ENCODE measurements around the gene GRIFIN.
A peak's percentile ranks its signal among the peaks of the same experiment; 100 is the strongest.

Gene GRIFIN, protein sequence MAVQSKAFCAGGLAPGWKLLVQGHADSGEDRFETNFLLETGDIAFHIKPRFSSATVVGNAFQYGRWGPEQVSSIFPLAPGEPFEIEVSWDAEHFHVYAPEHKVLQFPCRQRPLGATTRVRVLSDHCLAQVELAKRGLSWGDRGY
- total RNA-seq = 0 reads per million in 2 donors

DNA sequence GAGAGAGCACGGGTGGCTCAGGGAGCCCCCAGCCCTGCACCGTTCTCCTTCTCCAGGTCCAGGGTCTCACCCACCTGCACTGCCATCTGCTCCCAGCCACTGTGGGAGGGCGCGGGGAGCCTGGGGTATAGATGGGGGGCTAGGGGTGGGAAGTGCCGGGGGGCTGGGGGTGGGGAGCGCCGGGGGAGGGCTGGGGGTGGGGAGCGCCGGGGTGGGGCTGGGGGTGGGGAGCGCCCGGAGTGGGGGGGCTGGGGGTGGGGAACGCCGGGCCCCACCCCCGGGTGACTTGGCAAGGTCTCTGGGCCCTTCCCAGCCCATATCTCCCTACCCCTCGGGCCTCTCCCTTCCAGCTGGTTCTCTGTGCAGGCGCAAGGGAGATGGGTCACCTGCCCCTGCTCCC, at the start of gene GRIFIN:
Gene GRIFIN, minus strand, starts transcription at position 101 of the 400 bp plus-strand sequence. Its CDS starts 15 bp downstream, at position 86.
- no peak for DNase-seq

DNA sequence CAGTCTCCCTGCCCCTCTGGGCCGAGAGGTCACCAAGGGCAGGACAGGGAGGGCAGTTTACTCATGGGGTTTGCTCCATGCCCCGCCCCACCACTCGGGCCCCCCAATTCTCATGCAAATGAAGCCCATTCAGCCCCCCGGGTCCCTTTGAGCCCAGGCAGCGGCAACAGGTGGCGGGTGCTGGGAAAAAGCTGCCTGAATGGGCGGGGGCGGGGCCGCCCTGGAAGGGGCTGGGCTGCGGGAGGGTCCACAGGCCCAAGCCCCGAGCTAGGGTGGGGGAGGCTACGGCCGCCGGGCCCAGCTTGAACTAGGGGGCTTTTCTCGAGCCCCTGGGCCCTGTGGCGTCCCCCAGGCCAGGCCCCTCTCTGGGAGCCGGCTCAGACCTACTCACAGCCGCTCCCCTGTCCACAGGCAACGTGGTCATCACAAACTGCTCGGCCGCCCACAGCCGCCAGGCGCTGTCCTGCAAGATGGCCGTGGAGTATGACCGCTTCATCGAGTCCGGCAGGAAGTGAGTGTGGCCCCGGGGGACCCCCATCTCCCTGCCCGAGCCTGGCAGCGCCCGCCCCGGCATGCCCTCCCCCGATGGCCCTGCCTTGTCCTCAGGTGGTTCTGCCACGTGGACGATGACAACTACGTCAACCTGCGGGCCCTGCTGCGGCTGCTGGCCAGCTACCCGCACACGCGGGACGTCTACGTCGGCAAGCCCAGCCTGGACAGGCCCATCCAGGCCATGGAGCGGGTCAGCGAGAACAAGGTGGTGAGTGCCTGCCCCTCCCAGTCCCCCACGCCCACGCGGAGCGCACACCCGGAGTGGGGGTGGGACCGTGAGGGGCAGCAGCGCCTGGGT, 48.8 kb upstream of the GRIFIN start:
- no peak for DNase-seq

DNA sequence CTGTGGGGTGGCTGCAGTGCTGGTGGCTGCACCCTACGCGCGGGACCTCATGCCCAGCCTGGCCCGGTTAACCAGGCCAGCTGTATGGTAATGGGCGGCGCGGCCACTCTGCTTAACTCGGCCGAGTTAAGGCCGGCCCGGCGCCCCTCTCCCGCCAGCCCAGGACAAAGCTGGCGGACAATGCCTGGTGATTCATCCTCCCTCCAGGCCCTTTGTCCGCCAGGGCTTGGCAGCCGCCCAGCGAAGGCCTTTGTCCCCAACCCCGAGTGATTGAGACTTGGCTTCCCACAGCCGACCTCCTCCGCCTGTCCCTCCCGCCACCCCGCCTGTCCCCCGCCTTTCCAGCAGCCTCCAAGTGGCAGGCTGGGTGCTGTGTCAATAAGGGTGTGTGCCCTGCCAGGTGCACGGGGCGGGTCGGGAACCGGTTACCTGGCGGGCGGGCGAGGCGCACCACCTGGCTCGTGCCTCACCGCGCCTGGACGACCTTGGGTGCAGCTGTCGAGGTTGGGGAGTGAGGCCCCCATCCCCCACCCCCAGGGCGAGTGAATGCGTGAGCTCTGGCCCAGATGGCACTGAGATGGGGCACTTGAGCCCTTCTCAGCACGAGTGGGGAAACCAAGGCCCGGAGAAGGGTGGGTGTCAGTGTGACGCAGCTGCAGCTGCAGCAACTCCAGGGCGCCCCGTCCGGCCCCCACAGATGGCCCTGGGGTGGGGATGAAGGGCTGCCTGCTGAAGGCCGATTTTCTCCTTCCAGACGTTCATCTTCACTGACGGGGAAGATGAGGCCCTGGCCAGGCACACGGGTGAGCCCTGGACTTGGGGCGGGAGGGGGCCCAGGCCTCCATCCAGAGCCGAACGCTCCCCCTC, 48.0 kb upstream of the GRIFIN start:
- DNase-seq = no peak

DNA sequence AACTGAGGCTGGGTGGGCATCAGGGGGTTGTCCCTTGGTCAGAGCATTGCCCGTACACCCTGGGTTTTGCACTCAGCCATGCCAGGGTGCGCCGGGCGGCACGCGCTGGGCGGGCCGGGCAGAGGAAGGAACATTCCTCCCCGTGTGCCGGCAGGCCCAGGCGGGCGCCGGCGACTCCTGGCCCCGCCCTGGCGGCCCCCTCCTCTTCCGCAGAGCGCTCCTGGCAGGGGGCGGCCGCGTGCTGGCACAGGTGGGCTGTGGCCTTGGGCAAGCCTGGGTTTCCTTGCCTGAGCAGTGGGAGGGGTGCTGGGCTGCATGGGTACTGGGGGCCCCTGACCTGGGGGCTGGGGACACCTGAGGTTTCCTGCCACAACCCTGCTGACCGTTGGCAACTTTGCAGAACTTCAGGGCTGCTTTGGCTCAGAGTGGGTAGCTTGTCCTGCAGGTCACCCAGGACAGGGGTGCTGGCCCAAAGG, 47.3 kb upstream of the GRIFIN start:
- DNase-seq = no peak

DNA sequence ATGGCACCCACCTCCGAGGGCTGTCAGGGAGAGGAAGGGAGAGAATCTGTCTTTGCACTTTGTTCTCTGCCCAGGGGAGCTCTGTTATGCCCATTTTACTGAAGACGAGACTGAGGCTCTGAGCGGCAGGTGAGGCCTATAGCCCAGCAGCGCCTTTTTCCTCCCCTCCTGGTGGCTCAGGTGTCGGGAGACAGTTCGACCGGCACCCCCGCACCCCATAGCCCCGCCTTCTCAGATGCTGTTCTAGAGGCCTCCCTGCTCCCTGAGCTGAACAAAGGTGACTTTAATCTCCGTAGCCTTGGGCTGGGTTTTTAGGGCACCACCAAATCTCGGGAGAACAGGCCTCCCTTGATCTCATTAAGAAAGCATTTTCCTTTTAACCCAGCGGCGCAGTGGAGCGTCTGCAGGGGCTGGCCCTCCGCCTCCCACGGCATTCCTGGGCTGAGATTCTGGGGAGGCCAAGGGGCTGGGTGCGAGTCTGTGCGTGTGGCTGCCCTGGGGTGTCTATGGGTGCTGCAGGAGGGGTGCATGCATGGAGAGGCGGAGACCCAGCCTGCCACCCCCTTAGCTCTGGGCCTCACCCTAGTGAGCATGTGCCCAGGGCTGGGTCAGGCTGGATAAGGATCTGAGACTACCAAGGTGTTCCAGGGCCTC, 46.7 kb upstream of the GRIFIN start:
- no peak for DNase-seq

DNA sequence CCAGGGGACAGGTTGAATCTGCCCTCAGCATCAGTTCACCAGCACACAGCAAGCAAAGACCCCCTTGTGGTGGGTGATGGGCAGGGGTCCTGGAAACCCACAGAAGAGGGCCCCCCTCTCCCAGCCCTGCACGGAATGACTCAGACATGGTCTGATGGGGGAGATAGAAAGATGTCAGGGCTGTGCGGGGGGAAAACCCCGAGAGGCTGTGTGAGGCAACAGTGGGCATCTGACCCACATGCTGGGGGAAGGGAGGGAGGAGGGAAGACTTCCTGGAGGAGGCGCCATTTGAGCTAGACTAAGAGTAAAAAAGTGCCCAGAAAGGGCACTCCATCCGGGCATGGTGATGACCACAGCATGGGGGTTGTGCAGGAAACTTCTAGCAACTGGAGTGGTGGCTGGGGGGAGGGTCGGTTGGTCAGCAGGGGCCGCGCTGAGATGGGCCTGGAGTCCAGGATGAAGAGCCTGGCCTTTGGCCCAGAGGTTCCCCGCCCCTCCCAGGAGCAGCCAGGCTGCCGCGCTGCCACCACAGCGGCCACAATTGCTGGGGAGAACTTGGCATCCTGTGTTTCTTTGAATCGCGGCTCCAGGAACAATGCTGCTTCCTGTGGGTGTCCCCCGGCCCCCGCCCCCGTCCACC, 45.9 kb upstream of the GRIFIN start:
- peak; percentile 67 for DNase-seq

DNA sequence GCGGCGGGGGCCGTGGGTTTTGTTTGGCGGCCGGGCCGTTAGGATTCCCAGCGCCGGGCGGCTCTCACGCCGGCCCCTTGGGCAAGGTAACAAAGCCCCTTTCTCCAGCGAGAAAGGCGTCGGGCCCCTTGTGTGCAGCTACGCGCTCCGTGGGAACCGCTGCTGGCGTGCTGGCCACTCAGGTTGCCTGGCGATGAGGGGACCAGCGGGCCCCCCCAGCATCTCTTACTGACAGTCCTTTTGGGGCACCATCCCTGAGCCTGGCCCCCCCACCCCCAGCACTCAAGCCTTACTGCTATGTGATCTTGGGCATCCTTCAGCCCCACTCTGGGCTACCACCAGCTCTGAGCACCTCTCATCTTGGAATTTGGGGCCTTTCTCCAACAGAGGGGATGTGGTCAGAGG, 45.1 kb upstream of the GRIFIN start:
- no peak for DNase-seq

DNA sequence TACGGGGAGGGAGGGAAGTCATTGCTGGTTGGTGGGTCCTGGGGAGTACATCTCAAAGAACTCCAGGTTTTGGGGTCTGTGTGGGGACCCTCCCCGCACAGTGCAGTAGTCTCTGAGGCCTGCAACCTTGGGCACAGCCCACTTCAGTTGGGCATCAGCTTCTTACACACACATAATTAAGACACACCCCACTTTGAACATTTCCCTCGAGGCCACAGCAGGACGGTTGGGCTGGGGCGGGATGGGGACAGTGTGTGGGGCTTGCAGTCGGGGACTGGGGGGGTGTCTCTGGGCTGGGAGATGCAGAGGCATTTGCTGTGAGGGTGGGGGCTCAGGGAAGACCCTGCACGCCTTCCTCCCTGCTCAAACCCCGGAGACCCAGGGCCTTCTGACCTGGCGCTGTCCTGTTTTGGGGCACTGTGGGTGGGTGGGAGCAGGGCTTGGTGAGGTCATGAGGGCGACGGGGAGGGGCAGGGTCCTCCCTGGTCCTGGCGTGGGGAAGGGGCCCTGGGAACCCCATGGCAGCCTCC, 44.6 kb upstream of the GRIFIN start:
- no peak for DNase-seq

DNA sequence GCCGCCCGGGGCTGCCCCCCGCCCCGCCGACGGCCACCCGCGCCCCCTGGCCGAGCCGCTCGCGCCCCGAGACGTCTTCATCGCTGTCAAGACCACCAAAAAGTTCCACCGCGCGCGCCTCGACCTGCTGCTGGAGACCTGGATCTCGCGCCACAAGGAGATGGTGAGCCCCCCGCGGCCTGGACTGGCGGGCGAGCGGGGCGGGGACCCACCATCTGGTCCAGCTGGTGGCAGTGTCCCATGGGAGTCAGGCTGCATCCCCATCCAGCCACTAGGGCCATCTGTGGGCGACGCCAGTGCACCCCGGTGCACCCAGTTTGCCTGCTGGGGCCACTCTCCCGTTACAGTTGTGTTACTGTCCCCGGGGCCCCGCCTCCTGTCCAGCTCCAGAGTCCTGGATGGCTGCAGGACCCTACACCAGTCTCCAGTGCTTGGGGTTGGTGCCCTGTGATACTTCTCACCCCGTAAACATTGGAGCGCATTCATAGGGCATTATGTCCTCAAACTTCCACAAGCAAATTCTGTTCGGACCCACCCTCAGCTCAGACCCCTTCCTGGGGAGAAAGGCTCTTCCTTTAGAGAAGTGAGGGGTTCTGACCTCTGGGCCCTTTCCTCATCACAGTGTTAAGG, 44.0 kb upstream of the GRIFIN start:
- DNase-seq = no peak

DNA sequence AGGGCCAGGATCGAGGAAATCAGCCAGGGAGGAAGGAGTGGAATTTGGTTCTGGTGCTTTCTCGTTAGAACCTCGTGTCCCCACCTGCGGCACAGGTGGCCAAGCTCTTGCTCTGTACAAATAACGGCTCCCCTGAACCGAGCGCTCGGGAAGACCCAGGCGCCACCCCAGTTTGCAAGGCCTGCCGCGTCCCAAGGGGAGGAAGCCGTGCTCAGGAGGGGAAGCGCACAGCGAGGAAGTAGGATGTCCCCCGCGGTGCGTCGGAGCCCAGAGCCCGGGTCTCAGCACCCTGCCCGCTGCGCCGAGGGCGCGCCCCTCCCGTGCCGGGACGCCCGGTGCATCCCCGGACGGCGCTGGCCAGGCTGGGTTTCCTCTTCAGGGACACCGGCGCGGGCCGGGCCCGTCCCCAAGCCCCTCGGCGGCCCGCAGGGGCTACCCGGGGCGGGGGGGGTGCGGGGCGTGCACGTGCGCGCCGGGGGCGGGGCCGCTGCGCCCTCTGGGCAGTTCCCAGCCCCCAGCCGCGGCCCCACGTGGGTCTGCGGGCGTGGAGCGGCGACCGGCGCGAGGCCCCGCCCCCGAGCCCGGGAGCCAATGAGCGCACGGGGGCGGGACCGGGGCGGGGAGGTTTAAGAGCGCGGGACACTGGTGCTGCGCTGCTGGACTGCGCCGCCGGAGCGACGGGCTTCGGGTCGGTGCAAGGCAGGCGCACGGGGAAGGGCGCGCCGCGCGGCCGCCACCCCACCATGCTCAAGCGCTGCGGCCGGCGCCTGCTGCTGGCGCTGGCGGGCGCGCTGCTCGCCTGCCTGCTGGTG, 43.1 kb upstream of the GRIFIN start, which contains the start of gene LFNG:
Gene LFNG, plus strand, starts transcription at position 656 of the 812 bp plus-strand sequence. Its CDS starts 88 bp downstream, at position 744.
- DNase-seq = peak; percentile 76

DNA sequence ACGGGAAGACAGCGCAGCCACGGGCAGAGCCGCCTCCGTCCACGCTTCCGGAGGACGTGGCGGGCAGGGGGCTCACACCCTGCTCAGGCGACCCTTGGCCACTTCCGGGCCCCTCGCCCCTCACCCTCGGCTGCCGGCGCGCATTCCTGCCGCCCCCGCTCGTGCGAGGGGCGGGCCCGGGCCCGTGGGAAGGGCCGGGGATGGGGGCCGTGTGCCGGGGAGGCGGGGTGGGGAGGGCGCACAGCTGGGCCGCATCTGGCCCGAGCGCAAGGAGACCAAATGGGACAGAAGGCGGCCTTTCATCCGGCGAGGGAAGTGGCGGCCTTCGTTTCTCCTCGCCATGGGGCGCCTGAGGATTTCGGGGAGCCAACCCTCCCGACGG, 42.5 kb upstream of the GRIFIN start:
- no peak for DNase-seq

DNA sequence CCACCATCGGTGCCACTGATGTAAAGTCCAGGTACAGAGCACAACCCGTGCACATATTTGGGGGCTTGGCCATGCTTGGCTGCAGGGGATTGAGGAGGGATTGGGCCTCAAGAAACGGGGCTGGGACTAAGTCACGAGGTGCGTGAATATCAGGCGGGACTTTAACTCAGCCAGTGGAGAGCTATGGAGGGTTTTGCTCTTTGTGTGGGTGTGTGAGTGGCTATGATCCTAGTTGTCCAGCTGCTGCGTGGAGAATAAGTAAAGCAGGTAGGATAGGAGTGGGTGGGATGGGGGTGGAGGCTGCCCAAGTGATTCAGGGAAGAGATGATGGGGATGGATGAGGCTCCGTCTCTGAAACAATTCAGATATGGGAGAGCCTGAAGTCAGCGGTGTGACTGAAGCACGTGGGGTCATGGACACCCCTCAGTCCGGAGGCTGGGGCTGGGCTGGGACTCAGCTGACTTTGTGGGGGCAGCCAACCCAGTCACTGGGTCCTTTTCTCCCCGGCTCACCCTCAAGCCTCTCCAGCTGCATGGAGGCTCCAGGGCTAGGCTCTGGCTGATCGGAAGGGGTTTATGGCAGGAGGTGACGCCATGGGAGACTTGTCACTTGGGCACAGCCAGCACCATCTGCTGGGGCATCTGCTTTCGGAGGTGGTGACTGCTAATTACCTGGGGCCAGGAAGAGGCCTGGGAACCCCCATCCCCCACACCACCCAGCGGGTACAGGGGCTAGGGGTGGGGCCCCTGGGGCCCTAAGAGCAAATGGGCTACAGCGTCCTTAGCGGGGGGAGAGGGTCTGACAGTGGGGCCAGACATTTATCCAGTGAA, 41.7 kb upstream of the GRIFIN start:
- no peak for DNase-seq

DNA sequence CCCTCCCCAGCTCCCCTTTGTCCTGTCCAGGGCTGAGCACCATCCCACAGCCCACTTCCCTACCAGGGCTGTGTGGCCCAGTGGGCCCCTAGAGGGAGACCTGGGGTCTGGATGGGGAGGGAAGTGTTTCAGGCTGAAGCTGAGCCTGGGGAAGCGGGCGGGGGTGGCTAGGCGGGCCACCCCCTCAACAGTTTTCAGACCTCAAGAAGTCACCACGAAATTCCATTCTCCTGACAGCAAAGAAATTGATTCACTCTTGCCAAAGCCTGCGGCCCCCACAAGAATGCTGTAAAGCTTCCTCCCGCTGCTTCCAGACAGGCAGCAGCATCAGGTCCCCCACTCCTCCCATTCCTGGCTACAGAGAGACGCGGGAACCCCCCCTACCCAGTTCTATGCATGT, 40.8 kb upstream of the GRIFIN start:
- no peak for DNase-seq

DNA sequence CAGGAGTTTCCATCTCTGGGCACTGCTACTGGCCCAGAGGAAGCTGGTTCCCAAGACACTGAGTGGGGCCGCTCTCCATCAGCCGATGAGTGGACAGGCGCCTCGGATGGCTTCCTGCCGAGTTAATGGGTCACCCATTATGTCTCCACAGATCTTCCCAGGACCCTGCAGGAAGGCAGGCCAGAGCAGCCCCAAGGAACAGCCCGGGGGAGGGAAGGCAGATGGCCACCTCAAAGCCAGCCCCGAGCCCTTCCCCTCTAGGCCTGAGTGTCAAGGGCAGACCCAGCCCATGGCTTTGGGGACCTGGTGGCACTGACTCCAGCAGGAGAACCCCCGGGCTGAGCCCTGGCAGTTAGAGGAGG, 40.0 kb upstream of the GRIFIN start:
- no peak for DNase-seq

DNA sequence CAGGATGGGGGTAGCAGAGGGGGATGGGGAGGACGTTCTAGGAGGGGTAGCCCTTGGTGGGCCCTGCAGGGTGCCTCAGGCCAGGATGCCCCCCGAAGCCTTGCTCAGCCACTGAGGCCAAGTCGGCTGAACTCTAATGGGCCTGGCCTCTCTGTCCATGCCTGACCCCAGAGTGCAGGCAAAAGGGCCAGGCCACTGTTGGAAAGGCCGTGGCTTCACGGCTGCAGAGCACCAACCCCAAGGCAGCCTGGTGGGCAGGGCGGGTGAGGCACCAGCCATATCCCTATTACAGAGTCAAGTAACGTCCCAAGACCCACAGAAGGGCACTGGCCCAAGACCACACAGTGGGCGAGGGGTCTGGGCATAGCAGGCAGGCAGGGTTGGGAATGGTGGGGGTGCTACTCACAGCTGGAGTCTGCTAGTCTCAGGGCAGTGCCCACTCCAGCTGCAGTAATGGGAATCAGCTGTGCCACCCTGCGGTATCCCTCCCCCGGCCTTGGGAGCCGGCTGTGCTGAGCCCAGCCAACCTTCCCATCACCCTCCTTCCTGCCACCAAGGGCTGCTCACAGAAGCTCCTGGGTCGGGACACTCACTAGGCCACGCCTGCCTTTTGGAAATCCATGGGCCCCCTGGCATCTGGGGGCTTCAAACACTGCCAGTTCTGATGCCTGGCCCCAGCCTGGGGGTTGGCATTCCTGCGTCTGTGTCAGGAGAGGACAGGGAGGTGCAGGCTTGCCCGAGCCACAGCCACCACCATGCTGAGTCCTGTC, 39.4 kb upstream of the GRIFIN start:
- DNase-seq = no peak

DNA sequence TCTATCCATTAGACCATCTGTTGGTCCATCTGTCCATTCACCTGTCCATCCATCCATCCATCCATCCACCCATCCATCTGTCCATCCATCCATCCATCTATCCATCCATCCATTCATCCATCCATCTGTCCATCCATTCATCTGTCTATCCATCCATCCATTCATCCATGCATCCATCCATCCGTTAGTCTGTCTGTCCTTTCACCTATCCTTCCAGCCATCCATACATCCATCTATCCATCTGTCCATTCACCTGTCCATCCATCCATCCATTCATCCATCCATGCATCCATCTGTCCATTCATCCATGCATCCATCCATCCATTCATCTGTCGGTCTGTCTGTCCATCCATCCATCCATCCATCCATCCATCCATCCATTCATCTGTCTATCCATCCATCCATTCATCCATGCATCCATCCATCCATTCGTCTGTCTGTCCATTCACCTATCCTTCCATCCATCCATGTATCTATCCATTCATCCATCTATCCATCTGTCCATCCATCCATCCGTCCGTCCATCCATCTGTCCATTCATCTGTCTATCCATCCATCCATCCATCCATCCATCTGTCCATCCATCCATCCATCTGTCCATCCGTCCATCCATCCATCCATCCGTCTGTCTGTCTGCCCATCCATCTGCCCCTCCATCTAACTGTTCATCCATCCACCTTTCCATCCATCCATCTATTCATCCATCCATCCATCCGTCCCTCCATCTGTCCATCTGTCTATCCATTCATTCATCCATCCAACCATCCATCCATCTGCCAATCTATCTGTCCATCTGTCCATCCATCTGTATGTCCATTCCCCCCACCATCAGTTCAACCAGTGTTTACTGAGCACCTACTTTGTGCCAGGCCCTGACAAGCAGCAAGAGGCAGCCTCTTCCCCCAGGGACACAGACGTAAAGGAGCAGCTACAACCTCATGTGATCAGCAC, 38.5 kb upstream of the GRIFIN start:
- DNase-seq = no peak

DNA sequence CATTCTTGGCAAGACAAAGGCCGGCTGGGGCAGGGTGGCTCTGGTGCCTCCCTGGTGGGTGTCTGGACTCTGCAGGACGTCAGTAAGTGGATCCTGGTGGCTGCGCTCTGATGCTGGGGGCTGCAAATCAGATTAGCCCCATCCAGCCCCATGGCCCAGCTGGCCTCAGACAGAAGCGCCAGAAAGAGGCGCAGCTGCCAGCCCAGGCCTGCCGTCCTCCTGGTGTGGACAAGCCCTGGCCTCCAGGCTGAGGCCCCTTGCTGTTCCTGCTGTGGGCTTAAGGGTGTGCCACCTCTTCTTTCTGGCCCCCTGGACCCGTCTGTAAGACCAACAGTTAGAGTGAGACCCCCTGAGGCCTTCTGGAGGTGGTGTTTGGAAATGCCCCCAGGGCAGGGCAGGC, 37.5 kb upstream of the GRIFIN start:
- no peak for DNase-seq

DNA sequence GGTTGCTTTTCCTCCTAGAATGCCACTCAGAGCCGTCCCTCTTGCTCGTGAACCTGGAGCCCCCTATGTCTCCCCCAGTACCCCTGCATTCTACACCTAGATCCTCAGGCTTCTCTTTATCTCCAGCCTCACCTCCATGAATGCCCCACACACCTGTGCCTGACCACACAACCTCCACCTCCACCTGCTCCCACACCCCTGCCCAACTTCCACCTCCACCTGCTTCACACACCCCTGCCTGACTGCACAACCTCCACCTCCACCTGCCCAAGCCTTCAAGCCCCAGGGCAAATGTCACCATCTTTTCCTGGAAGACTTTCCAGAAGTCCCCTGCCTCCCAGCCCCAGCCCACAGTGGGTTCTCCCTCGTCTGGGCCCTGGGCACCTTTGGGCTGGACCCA, 36.5 kb upstream of the GRIFIN start:
- DNase-seq = no peak
